Pancreas (tissue), 10 donors: ENCODE results near the gene ATP2C2. TPM values are rescaled to one million over a fixed set of nuclear protein-coding genes. Genes with fewer than 3 reads are reported as not detected.

Experiments used
- ATAC-seq, 4 donors: fragments of 200-7000 bp; cut with Tn5 transposase; one replicate each; pipeline versions ENCODE4 v1.8.0 to v1.9.1; 2020; ENCODE audit warnings: mild to moderate bottlenecking in 4 of 4, moderate library complexity in 4 of 4
- DNase-seq, 6 donors: peaks; one replicate each; pipeline ENCODE4 v3.0.0-alpha.2; 2020
- FAIRE-seq: peaks from 2 replicates; lab custom pipeline; 2012; peaks lifted over from hg19 to GRCh38; lab: Jason Lieb, UNC
- H3K27ac ChIP-seq, 4 donors: fragments of 200-600 bp; sonication (generic); 1 replicate in 3 of 4; 2 replicates in 1 of 4; pipeline versions ENCODE4 v1.5.0 to v1.8.0; 2020
- H3K27me3 ChIP-seq, 4 donors: fragments of 200-600 bp; one replicate each; pipeline ENCODE4 v1.8.0; 2021
- H3K36me3 ChIP-seq, 3 donors: fragments of 200-600 bp; sonication (generic) in 1 of 3; one replicate each; pipeline versions ENCODE4 v1.5.0 to v1.8.0; 2020 to 2021
- H3K4me1 ChIP-seq, 3 donors: fragments of 200-600 bp; one replicate each; pipeline ENCODE4 v1.8.0; 2021
- H3K4me3 ChIP-seq, 4 donors: fragments of 200-600 bp; sonication (generic) in 2 of 4; one replicate each; pipeline versions ENCODE4 v1.5.0 to v1.8.0; 2020 to 2021
- H3K9me3 ChIP-seq, 4 donors: fragments of 200-600 bp; one replicate each; pipeline ENCODE4 v1.8.0; 2021
- WGBS, 2 donors: extraction: QIAGEN DNeasy Blood & Tissue Kit; methylation state at CpG; one replicate each; pipeline ENCODE4 v1.1.7; 2013; 5-methylcytosine and 5-hydroxymethylcytosine counted together
- intact Hi-C, 3 donors: fragments of 100-400 bp; cut with DNase I; formaldehyde crosslinking; loops; one replicate each; pipeline versions ENCODE4 v1.11.1 to v1.14.2; 2022
- polyA plus RNA-seq, 2 donors: library from polyadenylated mRNA; stranded (reverse); fragments of 200-250 nt; gene quantifications; one replicate each; pipeline ENCODE4 v1.2.3, GENCODE V29; 2013
- total RNA-seq, 6 donors: library from RNA; stranded (reverse); fragmentation: NEBNext Ultra II Directional in 4 of 6; extraction: Animal tissue kit (Norgen Biotek cat#: 25700) in 4 of 6; gene quantifications; one replicate each; pipeline versions ENCODE4 v1.2.1 to v1.2.4, GENCODE V29; 2021 to 2023
- TF ChIP-seq, protein P1 (sequence below), 4 donors: fragments of 200-600 bp; sonication (generic) in 3 of 4; IDR thresholded peaks; one replicate each; pipeline versions ENCODE4 v1.5.0 to v1.8.0; 2021; ENCODE audit warnings: antibody characterized with exemption in 4 of 4
- donor health status: healthy with polysubstance abuse.
- donor health status: DM: no; HTN: no; CAD: no; lungs with moderate emphysema.
- donor health status: DM: no; HTN: no; CAD: no.
- donor health status: control.
- donor health status: control.
- donor health status: Bipolar disorder and iron deficiency.
- donor health status: DM: yes; HTN: yes; CAD: no.
- donor health status: DM: no; HTN: no; CAD: no.
- donor health status: DM: no; HTN: no; CAD: no.
- donor health status: DM: yes; HTN: yes; CAD: no.

ATP2C2 gene
- total and polyA plus RNA-seq, 8 donors, result 0.47 to 6.3 (median 2.2) TPM

GRCh38 chr16:84497418-84498222 lies 129.3 kb downstream of the ATP2C2 start:
- TF ChIP-seq, protein P1, sequence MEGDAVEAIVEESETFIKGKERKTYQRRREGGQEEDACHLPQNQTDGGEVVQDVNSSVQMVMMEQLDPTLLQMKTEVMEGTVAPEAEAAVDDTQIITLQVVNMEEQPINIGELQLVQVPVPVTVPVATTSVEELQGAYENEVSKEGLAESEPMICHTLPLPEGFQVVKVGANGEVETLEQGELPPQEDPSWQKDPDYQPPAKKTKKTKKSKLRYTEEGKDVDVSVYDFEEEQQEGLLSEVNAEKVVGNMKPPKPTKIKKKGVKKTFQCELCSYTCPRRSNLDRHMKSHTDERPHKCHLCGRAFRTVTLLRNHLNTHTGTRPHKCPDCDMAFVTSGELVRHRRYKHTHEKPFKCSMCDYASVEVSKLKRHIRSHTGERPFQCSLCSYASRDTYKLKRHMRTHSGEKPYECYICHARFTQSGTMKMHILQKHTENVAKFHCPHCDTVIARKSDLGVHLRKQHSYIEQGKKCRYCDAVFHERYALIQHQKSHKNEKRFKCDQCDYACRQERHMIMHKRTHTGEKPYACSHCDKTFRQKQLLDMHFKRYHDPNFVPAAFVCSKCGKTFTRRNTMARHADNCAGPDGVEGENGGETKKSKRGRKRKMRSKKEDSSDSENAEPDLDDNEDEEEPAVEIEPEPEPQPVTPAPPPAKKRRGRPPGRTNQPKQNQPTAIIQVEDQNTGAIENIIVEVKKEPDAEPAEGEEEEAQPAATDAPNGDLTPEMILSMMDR (IDR thresholded peaks at IDR 0.05), result no peak
- intact Hi-C loops, result no loop called here
- FAIRE-seq (no peak), ATAC-seq (no peak), DNase-seq (no peak)
- WGBS, 2 donors, result 79 to 82% methylated on average over 18 of the region's 18 CpGs
- no peak overlapping the region for H3K27ac ChIP-seq
- no peaks in the 10 kb centered on the region for H3K9me3 ChIP-seq
- no peaks in the 10 kb centered on the region for H3K27me3 ChIP-seq
- peaks cover 0 to 20% (median 3%) of the 10 kb centered on the region in 3 donors for H3K36me3 ChIP-seq
- no peaks in the 10 kb centered on the region for H3K4me1 ChIP-seq
- no peak overlapping the region for H3K4me3 ChIP-seq

GRCh38 chr16:84498223-84498610 lies 129.9 kb downstream of the ATP2C2 start:
- DNase-seq, result no peak
- no peaks in the 10 kb centered on the region for H3K27me3 ChIP-seq
- H3K27ac ChIP-seq, result no peak overlapping the region
- no peaks in the 10 kb centered on the region for H3K9me3 ChIP-seq
- ATAC-seq, result no peak
- no peak for FAIRE-seq
- peaks cover 0 to 2% (median 0%) of the 10 kb centered on the region in 3 donors for H3K4me1 ChIP-seq
- TF ChIP-seq, protein P1 (IDR thresholded peaks at IDR 0.05), result no peak
- WGBS, 2 donors, result 90 to 92% methylated on average over 2 of the region's 2 CpGs
- intact Hi-C loops, result no loop called here
- H3K4me3 ChIP-seq, result no peak overlapping the region
- peaks cover 0 to 20% (median 3%) of the 10 kb centered on the region in 3 donors for H3K36me3 ChIP-seq

GRCh38 chr16:84498859-84499620 lies 130.7 kb downstream of the ATP2C2 start:
- no peak overlapping the region for H3K4me3 ChIP-seq
- TF ChIP-seq, protein P1 (IDR thresholded peaks at IDR 0.05), result no peak
- peaks cover 0 to 10% (median 0%) of the 10 kb centered on the region in 3 donors for H3K4me1 ChIP-seq
- intact Hi-C loops, result no loop called here
- H3K27ac ChIP-seq, result no peak overlapping the region
- no peak for DNase-seq
- no peak for FAIRE-seq
- no peaks in the 10 kb centered on the region for H3K9me3 ChIP-seq
- WGBS, 2 donors, result 87 to 91% methylated on average over 13 of the region's 13 CpGs
- ATAC-seq, result no peak
- no peaks in the 10 kb centered on the region for H3K27me3 ChIP-seq
- peaks cover 0 to 20% (median 3%) of the 10 kb centered on the region in 3 donors for H3K36me3 ChIP-seq

DNA sequence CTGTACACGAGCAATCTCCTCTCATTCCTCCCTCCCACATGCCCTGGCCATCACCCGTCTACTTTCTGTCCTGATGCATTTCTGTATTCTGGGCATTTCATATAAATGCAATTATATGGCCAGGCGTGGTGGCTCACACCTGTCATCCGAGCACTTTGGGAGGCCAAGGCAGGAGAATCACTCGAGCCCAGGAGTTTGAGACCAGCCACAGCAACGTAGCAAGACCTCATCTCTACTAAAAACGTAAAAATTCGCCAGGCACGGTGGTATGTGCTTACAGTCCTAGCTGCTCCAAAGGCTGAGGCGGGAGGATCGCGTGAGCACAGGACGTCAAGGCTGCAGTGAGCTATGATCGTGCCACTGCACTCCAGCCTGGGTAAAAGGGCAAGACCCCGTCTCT lies 131.3 kb downstream of the ATP2C2 start:
- Histone ChIP-seq H3K27ac (no peak overlapping the region), H3K27me3 (no peaks in the 10 kb centered on the region), H3K9me3 (no peaks in the 10 kb centered on the region), H3K4me1 (peaks cover 0 to 11% (median 0%) of the 10 kb centered on the region in 3 donors), H3K36me3 (peaks cover 0 to 15% (median 3%) of the 10 kb centered on the region in 3 donors), H3K4me3 (no peak overlapping the region)
- 89 to 90% methylated on average over 15 of the region's 15 CpGs for WGBS, 2 donors
- FAIRE-seq (no peak), ATAC-seq (no peak), DNase-seq (no peak)
- TF ChIP-seq, protein P1 (IDR thresholded peaks at IDR 0.05), result no peak
- intact Hi-C loops, result no loop called here
